BJ (cell line): ENCODE results near the gene CTBP1. TPM values are rescaled to one million over a fixed set of nuclear protein-coding genes. Genes with fewer than 3 reads are reported as not detected.

Experiments
- CTCF ChIA-PET: fragments of 350-600 bp; formaldehyde crosslinking; extraction: SDS; loops from one replicate; lab custom pipeline; 2021; ENCODE audit warnings: antibody characterized with exemption, inconsistent platforms; lab: Yijun Ruan, JAX
- POLR2A ChIA-PET: fragments of 300-600 bp; sonication (Branson Sonifier 250); formaldehyde crosslinking; extraction: SDS; loops from one replicate; lab custom pipeline; 2021; ENCODE audit warnings: antibody characterized with exemption; lab: Charles Lee
- DNase-seq: peaks from one replicate; pipeline ENCODE4 v3.0.0-alpha.2; 2011; ENCODE audit warnings: low read depth
- H3K27me3 ChIP-seq: 2 replicates; pipeline ENCODE4 v1.6.0; 2011; ENCODE audit warnings: low read length; ENCODE audit not compliant: control insufficient read depth, insufficient read depth
- H3K36me3 ChIP-seq: 2 replicates; pipeline ENCODE4 v1.5.1; 2011; ENCODE audit warnings: low read length; ENCODE audit not compliant: control insufficient read depth, insufficient read depth
- H3K4me3 ChIP-seq: 2 replicates; pipeline ENCODE4 v1.5.1; 2011; ENCODE audit warnings: low read depth, mild to moderate bottlenecking, control low read depth, low read length
- polyA plus RNA-seq: library from polyadenylated mRNA; depleted of rRNA; stranded (reverse); fragments of >200 nt; gene quantifications from 2 replicates; pipeline ENCODE4 v1.2.3, GENCODE V29; 2011
- TF ChIP-seq, protein P1 (sequence below): IDR thresholded peaks from 2 replicates; pipeline ENCODE4 v1.5.1; 2011; ENCODE audit warnings: low read depth, mild to moderate bottlenecking, control low read depth, inconsistent platforms, low read length, moderate library complexity; ENCODE audit not compliant: insufficient read depth

CTBP1 gene
- polyA plus RNA-seq, 1 experiment = 106 TPM

DNA sequence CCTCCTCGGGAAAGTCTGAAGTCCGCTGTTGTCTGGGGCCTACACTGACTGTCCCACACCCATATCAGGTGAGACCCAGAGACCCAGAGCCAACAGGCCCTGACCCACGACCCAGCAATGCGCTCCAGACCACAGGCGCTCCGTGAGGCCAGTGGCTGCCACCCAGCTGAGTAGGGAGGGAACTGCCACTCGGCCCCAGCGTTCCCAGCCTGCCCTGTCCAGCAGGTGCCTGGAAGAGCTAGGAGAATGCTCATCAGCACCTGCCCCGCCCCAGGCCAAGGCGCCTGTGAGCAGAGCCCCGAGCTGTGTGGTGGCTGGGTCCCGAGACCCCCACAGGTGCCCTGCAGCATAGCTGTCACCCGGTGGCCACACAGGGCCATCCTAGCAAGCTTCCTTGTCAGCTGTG is 79.2 kb downstream of the CTBP1 start:
- no peak for DNase-seq
- ChIA-PET CTCF (interaction anchor here (5.3 kb wide), 1 partner anchor 96 kb away, joined by 71 read pairs; no protein-coding TSS in a partner anchor), POLR2A (no interaction called here)
- TF ChIP-seq, protein P1, sequence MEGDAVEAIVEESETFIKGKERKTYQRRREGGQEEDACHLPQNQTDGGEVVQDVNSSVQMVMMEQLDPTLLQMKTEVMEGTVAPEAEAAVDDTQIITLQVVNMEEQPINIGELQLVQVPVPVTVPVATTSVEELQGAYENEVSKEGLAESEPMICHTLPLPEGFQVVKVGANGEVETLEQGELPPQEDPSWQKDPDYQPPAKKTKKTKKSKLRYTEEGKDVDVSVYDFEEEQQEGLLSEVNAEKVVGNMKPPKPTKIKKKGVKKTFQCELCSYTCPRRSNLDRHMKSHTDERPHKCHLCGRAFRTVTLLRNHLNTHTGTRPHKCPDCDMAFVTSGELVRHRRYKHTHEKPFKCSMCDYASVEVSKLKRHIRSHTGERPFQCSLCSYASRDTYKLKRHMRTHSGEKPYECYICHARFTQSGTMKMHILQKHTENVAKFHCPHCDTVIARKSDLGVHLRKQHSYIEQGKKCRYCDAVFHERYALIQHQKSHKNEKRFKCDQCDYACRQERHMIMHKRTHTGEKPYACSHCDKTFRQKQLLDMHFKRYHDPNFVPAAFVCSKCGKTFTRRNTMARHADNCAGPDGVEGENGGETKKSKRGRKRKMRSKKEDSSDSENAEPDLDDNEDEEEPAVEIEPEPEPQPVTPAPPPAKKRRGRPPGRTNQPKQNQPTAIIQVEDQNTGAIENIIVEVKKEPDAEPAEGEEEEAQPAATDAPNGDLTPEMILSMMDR = no peak
- H3K4me3 ChIP-seq = no peak overlapping the region
- H3K27me3 ChIP-seq = peaks cover 3% of the 10 kb centered on the region; the same call in 1 of the 2 replicates
- peaks cover 3% of the 10 kb centered on the region for H3K36me3 ChIP-seq

DNA sequence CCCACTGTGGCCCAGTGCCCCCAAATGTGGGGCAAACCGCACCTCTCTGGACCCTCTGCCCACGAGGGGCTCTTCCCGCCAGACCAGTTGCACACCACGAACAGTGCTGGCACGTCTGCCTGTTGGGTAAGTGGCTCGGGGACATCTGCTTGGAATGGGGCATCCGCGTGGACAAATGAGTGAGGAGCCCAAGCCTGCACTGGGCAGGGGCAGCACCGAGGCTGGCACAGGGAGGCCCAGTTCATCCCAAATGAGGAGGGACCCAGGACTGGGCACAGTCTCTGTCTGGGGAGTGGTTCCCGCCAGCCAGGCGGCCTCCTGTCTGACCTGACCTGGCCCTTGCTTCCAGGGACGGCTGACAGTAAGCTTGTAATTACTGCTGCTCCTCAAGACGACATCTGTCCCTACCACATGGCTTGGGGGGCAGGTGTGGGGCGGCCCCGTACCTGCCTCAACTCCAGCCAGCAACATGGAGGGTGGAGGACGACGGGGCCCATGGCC is 79.7 kb downstream of the CTBP1 start:
- TF ChIP-seq, protein P1 = no peak
- DNase-seq = no peak
- H3K4me3 ChIP-seq = no peak overlapping the region
- peaks cover 3% of the 10 kb centered on the region; the same call in 1 of the 2 replicates for H3K27me3 ChIP-seq
- CTCF ChIA-PET = interaction anchor here (1.0 to 5.3 kb wide), 5 partner anchors 18 to 96 kb away, joined by 3 to 71 read pairs (median 17); no protein-coding TSS in a partner anchor
- peaks cover 3% of the 10 kb centered on the region for H3K36me3 ChIP-seq
- POLR2A ChIA-PET = no interaction called here

DNA sequence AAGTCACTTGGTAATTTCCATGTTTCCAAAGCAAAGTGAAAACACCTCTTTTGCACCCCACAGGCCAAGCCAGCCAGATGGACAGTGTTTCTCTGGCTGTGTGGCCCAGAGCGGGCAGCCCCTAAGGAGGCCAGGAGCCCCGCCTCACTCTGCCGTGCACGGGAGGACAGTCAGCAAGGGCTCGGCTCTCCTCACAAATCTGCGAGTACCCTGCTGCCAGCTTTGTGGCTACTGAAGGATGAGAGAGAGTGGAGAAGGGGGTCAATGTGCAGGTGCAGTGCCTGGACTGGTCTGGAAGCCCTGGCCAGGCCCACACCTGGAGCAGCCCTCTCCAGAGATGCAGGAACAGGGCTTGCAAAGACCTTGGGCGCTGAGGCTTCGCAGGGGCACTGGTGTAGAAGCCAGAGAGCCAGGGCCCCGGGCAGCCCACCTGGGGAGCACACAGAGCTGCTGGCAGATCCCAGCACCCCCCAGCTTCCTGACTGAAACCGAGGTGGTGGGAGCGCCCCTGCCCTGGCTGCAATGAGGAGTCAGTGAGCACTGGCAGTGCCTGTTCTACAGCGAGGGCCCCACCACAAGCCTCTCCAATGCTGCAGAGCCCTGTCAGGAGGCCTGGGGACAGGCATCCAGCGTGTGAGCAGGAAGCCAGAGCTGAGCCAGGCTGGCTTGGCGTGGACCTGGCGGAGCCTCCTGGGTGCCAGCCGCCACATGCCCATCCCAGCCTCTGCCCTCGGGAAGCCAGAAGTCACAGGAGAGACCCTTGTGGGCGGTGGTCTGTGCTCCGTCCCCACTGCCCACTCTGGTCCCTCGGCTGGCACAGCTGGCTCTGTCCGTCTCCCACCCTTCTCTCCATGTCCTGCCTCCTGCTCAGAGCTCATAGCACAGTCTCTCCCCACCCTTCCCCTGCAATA is 80.5 kb downstream of the CTBP1 start:
- Histone ChIP-seq H3K36me3 (peaks cover 3% of the 10 kb centered on the region), H3K27me3 (peaks cover 3% of the 10 kb centered on the region; the same call in 1 of the 2 replicates), H3K4me3 (no peak overlapping the region)
- ChIA-PET POLR2A (no interaction called here), CTCF (interaction anchor here (0.6 to 5.3 kb wide), 15 partner anchors 9 to 97 kb away, joined by 3 to 71 read pairs (median 6); no protein-coding TSS in a partner anchor)
- TF ChIP-seq, protein P1 = no peak
- DNase-seq = no peak

DNA sequence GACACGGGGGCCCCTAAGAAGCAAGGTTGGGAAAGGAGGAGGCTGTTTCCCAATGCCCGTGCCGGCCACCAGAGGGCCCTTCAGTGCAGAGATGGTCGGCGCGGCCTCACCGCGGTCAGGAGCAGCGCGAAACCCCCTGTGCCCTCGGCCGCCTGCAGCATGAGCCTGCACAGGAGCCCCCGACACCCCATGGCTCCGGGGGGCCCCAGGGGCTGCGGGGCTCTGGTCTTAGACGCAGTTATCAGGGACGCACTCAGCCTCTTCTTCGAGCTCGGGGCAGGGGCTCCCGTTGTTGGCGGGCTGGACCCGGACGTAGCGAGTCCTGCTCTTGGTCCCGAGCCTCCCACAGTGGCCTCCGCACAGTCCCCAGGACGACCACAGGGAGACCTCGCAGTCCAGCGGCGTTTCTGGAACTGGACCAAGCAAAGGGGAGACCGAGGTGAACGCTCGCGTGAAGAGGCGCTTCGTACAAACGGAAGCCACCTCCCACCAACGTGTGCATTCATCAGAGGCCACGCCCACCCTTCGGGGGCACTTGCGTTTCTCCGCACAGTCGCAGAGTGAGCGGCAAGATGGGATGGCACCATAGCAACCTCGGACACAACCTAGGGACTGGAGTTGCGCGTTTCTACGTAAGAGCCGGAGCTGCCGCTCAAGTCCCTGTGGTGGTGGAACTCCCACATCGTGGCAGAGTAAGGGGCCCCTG is 81.5 kb downstream of the CTBP1 start:
- Histone ChIP-seq H3K4me3 (peak overlapping the region; percentile 43), H3K36me3 (peaks cover 3% of the 10 kb centered on the region), H3K27me3 (peaks cover 3% of the 10 kb centered on the region; the same call in 1 of the 2 replicates)
- ChIA-PET POLR2A (no interaction called here), CTCF (interaction anchor here (0.6 to 5.3 kb wide), 21 partner anchors 10 to 133 kb away, joined by 3 to 71 read pairs (median 3); no protein-coding TSS in a partner anchor)
- no peak for DNase-seq
- TF ChIP-seq, protein P1 = peak; percentile 94
